Activated naive CD8-positive, alpha-beta T cell (primary cell): Measurements from ENCODE around the gene ITGA2.
"Not testable (repeated sequence)": the region's sequence is repeated elsewhere in the genome, so short reads cannot be mapped to it uniquely, and the experiment has no call there.

ENCODE experiments used
- H3K27ac Mint-ChIP-seq: one replicate; pipeline ENCODE4 v1.8.0; 2021; ENCODE audit warnings: mixed read lengths
- H3K27me3 Mint-ChIP-seq: one replicate; pipeline ENCODE4 v1.8.0; 2021; ENCODE audit warnings: mixed read lengths
- H3K36me3 Mint-ChIP-seq: one replicate; pipeline ENCODE4 v1.8.0; 2021; ENCODE audit warnings: mixed read lengths
- H3K4me1 Mint-ChIP-seq: one replicate; pipeline ENCODE4 v1.8.0; 2021; ENCODE audit warnings: low read depth, mixed read lengths
- H3K4me3 Mint-ChIP-seq: one replicate; pipeline ENCODE4 v1.8.0; 2021; ENCODE audit warnings: mild to moderate bottlenecking, mixed read lengths
- H3K9me3 Mint-ChIP-seq: one replicate; pipeline ENCODE4 v1.8.0; 2021; ENCODE audit warnings: low read depth, mixed read lengths

Gene ITGA2

GRCh38 chr5:52989025-52989780 is at the start of gene ITGA2:
Gene ITGA2, plus strand, starts transcription at chr5:52989352. Its CDS starts 117 bp downstream, at chr5:52989469.
- no peak within 1 kb of the TSS for H3K27ac Mint-ChIP-seq
- H3K9me3 Mint-ChIP-seq = no peaks in the 10 kb centered on the region
- peak within 1 kb of the TSS; percentile 82 for H3K4me3 Mint-ChIP-seq
- peaks cover 19% of the 10 kb centered on the region for H3K4me1 Mint-ChIP-seq
- peaks cover 10% of the 10 kb centered on the region for H3K27me3 Mint-ChIP-seq
- no peaks in the 10 kb centered on the region for H3K36me3 Mint-ChIP-seq

GRCh38 chr5:52943285-52943684 is 45.9 kb upstream of the ITGA2 start:
- Mint-ChIP-seq H3K36me3 (no peaks in the 10 kb centered on the region), H3K4me1 (peaks cover 10% of the 10 kb centered on the region), H3K4me3 (no peak overlapping the region), H3K27ac (no peak overlapping the region), H3K9me3 (no peaks in the 10 kb centered on the region), H3K27me3 (no peaks in the 10 kb centered on the region)

GRCh38 chr5:52943808-52944207 is 45.3 kb upstream of the ITGA2 start:
- Mint-ChIP-seq H3K27ac (no peak overlapping the region), H3K36me3 (no peaks in the 10 kb centered on the region), H3K4me3 (no peak overlapping the region), H3K9me3 (no peaks in the 10 kb centered on the region), H3K27me3 (no peaks in the 10 kb centered on the region), H3K4me1 (peaks cover 15% of the 10 kb centered on the region)

GRCh38 chr5:52945040-52945439 is 44.1 kb upstream of the ITGA2 start:
- peak overlapping the region; percentile 69 for H3K4me3 Mint-ChIP-seq
- no peaks in the 10 kb centered on the region for H3K9me3 Mint-ChIP-seq
- no peak overlapping the region for H3K27ac Mint-ChIP-seq
- H3K4me1 Mint-ChIP-seq = peaks cover 16% of the 10 kb centered on the region
- no peaks in the 10 kb centered on the region for H3K36me3 Mint-ChIP-seq
- no peaks in the 10 kb centered on the region for H3K27me3 Mint-ChIP-seq

GRCh38 chr5:52947208-52947607 is 41.9 kb upstream of the ITGA2 start:
- Mint-ChIP-seq H3K27me3 (no peaks in the 10 kb centered on the region), H3K36me3 (no peaks in the 10 kb centered on the region)

GRCh38 chr5:52947851-52948250 is 41.3 kb upstream of the ITGA2 start:
- Mint-ChIP-seq H3K4me1 (peaks cover 16% of the 10 kb centered on the region), H3K9me3 (no peaks in the 10 kb centered on the region), H3K27ac (no peak overlapping the region), H3K27me3 (no peaks in the 10 kb centered on the region), H3K36me3 (no peaks in the 10 kb centered on the region), H3K4me3 (no peak overlapping the region)

More at GRCh38 chr5:52947208-52947607, 41.9 kb upstream of the ITGA2 start:
- H3K4me3 Mint-ChIP-seq = no peak overlapping the region
- H3K4me1 Mint-ChIP-seq = peaks cover 16% of the 10 kb centered on the region
- no peaks in the 10 kb centered on the region for H3K9me3 Mint-ChIP-seq
- H3K27ac Mint-ChIP-seq = no peak overlapping the region

- Mint-ChIP-seq H3K27ac (no peak overlapping the region), H3K9me3 (no peaks in the 10 kb centered on the region), H3K27me3 (no peaks in the 10 kb centered on the region), H3K36me3 (no peaks in the 10 kb centered on the region), H3K4me3 (peak overlapping the region; percentile 12), H3K4me1 (peaks cover 16% of the 10 kb centered on the region)
Measured at GRCh38 chr5:52948418-52949076, 40.6 kb upstream of the ITGA2 start.

GRCh38 chr5:52950686-52951085 is 38.5 kb upstream of the ITGA2 start:
- peaks cover 10% of the 10 kb centered on the region for H3K4me1 Mint-ChIP-seq
- H3K27me3 Mint-ChIP-seq = no peaks in the 10 kb centered on the region
- no peaks in the 10 kb centered on the region for H3K9me3 Mint-ChIP-seq
- H3K27ac Mint-ChIP-seq = no peak overlapping the region
- H3K36me3 Mint-ChIP-seq = no peaks in the 10 kb centered on the region
- H3K4me3 Mint-ChIP-seq = no peak overlapping the region

- H3K4me1 Mint-ChIP-seq = peaks cover 10% of the 10 kb centered on the region
- no peaks in the 10 kb centered on the region for H3K27me3 Mint-ChIP-seq
- H3K4me3 Mint-ChIP-seq = no peak overlapping the region
- H3K9me3 Mint-ChIP-seq = no peaks in the 10 kb centered on the region
- H3K27ac Mint-ChIP-seq = no peak overlapping the region
- no peaks in the 10 kb centered on the region for H3K36me3 Mint-ChIP-seq
Measured at GRCh38 chr5:52952483-52952882, 36.7 kb upstream of the ITGA2 start.

- Mint-ChIP-seq H3K4me1 (no peaks in the 10 kb centered on the region), H3K36me3 (no peaks in the 10 kb centered on the region), H3K4me3 (no peak overlapping the region), H3K9me3 (peaks cover 5% of the 10 kb centered on the region), H3K27ac (no peak overlapping the region), H3K27me3 (no peaks in the 10 kb centered on the region)
Measured at GRCh38 chr5:52956014-52956413, 33.1 kb upstream of the ITGA2 start.

GRCh38 chr5:52956915-52957747 is 32.0 kb upstream of the ITGA2 start:
- H3K9me3 Mint-ChIP-seq = peaks cover 5% of the 10 kb centered on the region
- H3K36me3 Mint-ChIP-seq = no peaks in the 10 kb centered on the region
- H3K4me1 Mint-ChIP-seq = no peaks in the 10 kb centered on the region
- no peak overlapping the region for H3K27ac Mint-ChIP-seq
- H3K27me3 Mint-ChIP-seq = no peaks in the 10 kb centered on the region
- H3K4me3 Mint-ChIP-seq = no peak overlapping the region

- H3K4me3 Mint-ChIP-seq = no peak overlapping the region
- no peaks in the 10 kb centered on the region for H3K27me3 Mint-ChIP-seq
- H3K9me3 Mint-ChIP-seq = peaks cover 5% of the 10 kb centered on the region
- no peaks in the 10 kb centered on the region for H3K36me3 Mint-ChIP-seq
- no peak overlapping the region for H3K27ac Mint-ChIP-seq
- H3K4me1 Mint-ChIP-seq = no peaks in the 10 kb centered on the region
Measured at GRCh38 chr5:52961274-52961681, 27.9 kb upstream of the ITGA2 start.

- H3K27me3 Mint-ChIP-seq = peaks cover 3% of the 10 kb centered on the region
- no peak overlapping the region for H3K4me3 Mint-ChIP-seq
- no peaks in the 10 kb centered on the region for H3K36me3 Mint-ChIP-seq
- H3K27ac Mint-ChIP-seq = no peak overlapping the region
- peaks cover 13% of the 10 kb centered on the region for H3K9me3 Mint-ChIP-seq
- no peaks in the 10 kb centered on the region for H3K4me1 Mint-ChIP-seq
Measured at GRCh38 chr5:52963636-52964035, 25.5 kb upstream of the ITGA2 start.

GRCh38 chr5:52964138-52964537 is 25.0 kb upstream of the ITGA2 start:
- H3K9me3 Mint-ChIP-seq = peaks cover 17% of the 10 kb centered on the region
- peaks cover 3% of the 10 kb centered on the region for H3K27me3 Mint-ChIP-seq
- peaks cover 4% of the 10 kb centered on the region for H3K36me3 Mint-ChIP-seq
- H3K4me3 Mint-ChIP-seq = no peak overlapping the region
- H3K27ac Mint-ChIP-seq = no peak overlapping the region
- H3K4me1 Mint-ChIP-seq = no peaks in the 10 kb centered on the region

- H3K4me1 Mint-ChIP-seq, H3K36me3 Mint-ChIP-seq, H3K4me3 Mint-ChIP-seq, H3K27me3 Mint-ChIP-seq, H3K9me3 Mint-ChIP-seq, H3K27ac Mint-ChIP-seq: not testable (repeated sequence)
Measured at GRCh38 chr5:52976157-52976556, 13.0 kb upstream of the ITGA2 start.
